ENCODE data around the gene HCN2. TPM values are rescaled to one million over a fixed set of nuclear protein-coding genes. Genes with fewer than 3 reads are reported as not detected.

The HCN2 gene
- total and polyA plus RNA-seq, 9 of the 15 experiments (the other 6 are each of a cell fraction or from before 2014, with no cell fraction given), result 0.29 to 4.2 (median 0.82) TPM; not detected in 2

DNA sequence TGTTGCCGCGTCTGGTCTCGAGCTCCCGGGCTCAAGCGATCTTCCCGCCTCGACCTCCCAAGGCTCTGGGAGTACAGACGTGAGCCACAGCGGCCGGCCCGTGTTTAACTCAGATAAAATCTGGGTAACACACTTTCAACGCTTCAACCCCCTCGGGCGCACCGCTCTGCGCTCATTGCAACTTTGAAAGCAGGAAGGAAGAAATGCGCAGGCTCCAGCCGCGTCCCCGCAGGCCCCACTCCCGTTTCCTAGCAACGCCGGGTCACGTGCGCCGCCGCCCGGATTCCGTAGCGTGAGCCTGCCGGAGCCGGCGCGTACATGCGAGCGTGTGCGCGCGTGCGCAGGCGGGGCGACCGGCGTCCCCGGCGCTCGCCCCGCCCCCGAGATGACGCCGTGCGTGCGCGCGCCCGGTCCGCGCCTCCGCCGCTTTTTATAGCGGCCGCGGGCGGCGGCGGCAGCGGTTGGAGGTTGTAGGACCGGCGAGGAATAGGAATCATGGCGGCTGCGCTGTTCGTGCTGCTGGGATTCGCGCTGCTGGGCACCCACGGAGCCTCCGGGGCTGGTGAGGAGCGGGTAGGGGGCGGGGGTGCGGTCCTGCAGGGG lies 17.4 kb upstream of the HCN2 start, which contains the start of gene BSG (continued):
- TF ChIP-seq, protein P1, sequence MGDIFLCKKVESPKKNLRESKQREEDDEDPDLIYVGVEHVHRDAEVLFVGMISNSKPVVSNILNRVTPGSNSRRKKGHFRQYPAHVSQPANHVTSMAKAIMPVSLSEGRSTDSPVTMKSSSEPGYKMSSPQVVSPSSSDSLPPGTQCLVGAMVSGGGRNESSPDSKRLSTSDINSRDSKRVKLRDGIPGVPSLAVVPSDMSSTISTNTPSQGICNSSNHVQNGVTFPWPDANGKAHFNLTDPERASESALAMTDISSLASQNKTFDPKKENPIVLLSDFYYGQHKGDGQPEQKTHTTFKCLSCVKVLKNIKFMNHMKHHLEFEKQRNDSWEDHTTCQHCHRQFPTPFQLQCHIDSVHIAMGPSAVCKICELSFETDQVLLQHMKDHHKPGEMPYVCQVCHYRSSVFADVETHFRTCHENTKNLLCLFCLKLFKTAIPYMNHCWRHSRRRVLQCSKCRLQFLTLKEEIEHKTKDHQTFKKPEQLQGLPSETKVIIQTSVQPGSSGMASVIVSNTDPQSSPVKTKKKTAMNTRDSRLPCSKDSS (IDR thresholded peaks at IDR 0.05; ENCODE audit: low read depth, partially characterized antibody), result no peak
- TF ChIP-seq HCFC1 (IDR thresholded peaks at IDR 0.05; ENCODE audit: low read depth, low read length), result peak; percentile 57; the same call in 1 of the 2 replicates
- TF ChIP-seq, protein P2, sequence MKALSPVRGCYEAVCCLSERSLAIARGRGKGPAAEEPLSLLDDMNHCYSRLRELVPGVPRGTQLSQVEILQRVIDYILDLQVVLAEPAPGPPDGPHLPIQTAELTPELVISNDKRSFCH (CRISPR knock-in tag; IDR thresholded peaks at IDR 0.05), result no peak
- TF ChIP-seq, protein P2 (tag; IDR thresholded peaks at IDR 0.05), result peak; percentile 69; the same call in 1 of the 2 replicates
- TF ChIP-seq, protein P3, sequence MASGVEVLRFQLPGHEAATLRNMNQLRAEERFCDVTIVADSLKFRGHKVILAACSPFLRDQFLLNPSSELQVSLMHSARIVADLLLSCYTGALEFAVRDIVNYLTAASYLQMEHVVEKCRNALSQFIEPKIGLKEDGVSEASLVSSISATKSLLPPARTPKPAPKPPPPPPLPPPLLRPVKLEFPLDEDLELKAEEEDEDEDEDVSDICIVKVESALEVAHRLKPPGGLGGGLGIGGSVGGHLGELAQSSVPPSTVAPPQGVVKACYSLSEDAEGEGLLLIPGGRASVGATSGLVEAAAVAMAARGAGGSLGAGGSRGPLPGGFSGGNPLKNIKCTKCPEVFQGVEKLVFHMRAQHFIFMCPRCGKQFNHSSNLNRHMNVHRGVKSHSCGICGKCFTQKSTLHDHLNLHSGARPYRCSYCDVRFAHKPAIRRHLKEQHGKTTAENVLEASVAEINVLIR (CRISPR knock-in tag; IDR thresholded peaks at IDR 0.05), result peak; percentile 62
- TF ChIP-seq, protein P4, sequence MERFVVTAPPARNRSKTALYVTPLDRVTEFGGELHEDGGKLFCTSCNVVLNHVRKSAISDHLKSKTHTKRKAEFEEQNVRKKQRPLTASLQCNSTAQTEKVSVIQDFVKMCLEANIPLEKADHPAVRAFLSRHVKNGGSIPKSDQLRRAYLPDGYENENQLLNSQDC (CRISPR knock-in tag; IDR thresholded peaks at IDR 0.05), result peak; percentile 90
- no peak for TF ChIP-seq NR2C2 (CRISPR knock-in tag; IDR thresholded peaks at IDR 0.05)
- TF ChIP-seq NR2C2 (tag; IDR thresholded peaks at IDR 0.05), result peak; percentile 32; the same call in 1 of the 2 replicates
- TF ChIP-seq NFYB (IDR thresholded peaks at IDR 0.05; ENCODE audit: extremely low read depth, insufficient read length), result no peak
- TF ChIP-seq, protein P5, sequence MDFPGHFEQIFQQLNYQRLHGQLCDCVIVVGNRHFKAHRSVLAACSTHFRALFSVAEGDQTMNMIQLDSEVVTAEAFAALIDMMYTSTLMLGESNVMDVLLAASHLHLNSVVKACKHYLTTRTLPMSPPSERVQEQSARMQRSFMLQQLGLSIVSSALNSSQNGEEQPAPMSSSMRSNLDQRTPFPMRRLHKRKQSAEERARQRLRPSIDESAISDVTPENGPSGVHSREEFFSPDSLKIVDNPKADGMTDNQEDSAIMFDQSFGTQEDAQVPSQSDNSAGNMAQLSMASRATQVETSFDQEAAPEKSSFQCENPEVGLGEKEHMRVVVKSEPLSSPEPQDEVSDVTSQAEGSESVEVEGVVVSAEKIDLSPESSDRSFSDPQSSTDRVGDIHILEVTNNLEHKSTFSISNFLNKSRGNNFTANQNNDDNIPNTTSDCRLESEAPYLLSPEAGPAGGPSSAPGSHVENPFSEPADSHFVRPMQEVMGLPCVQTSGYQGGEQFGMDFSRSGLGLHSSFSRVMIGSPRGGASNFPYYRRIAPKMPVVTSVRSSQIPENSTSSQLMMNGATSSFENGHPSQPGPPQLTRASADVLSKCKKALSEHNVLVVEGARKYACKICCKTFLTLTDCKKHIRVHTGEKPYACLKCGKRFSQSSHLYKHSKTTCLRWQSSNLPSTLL (IDR thresholded peaks at IDR 0.05), result no peak
- TF ChIP-seq SMARCE1 (IDR thresholded peaks at IDR 0.05), result 0 out of 2 replicates have a peak, but pooled peaks have one; percentile 13
- TF ChIP-seq FUS (optimal IDR thresholded peaks at IDR 0.05; ENCODE audit: low read depth, low read length), result peak; percentile 76
- no peak for TF ChIP-seq ZNF316 (IDR thresholded peaks at IDR 0.05)
- TF ChIP-seq, protein P6, sequence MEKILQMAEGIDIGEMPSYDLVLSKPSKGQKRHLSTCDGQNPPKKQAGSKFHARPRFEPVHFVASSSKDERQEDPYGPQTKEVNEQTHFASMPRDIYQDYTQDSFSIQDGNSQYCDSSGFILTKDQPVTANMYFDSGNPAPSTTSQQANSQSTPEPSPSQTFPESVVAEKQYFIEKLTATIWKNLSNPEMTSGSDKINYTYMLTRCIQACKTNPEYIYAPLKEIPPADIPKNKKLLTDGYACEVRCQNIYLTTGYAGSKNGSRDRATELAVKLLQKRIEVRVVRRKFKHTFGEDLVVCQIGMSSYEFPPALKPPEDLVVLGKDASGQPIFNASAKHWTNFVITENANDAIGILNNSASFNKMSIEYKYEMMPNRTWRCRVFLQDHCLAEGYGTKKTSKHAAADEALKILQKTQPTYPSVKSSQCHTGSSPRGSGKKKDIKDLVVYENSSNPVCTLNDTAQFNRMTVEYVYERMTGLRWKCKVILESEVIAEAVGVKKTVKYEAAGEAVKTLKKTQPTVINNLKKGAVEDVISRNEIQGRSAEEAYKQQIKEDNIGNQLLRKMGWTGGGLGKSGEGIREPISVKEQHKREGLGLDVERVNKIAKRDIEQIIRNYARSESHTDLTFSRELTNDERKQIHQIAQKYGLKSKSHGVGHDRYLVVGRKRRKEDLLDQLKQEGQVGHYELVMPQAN (IDR thresholded peaks at IDR 0.05; ENCODE audit: borderline replicate concordance), result no peak
- no peak for TF ChIP-seq NR4A1 (CRISPR knock-in tag; IDR thresholded peaks at IDR 0.05)
- peak; percentile 65; the same call in 1 of the 2 replicates for TF ChIP-seq NR4A1 (tag; IDR thresholded peaks at IDR 0.05)
- TF ChIP-seq SMARCA5 (IDR thresholded peaks at IDR 0.05), result no peak
- peak; percentile 55; the same call in 1 of the 2 replicates for TF ChIP-seq MYNN (IDR thresholded peaks at IDR 0.05)
- no peak for TF ChIP-seq MYNN (CRISPR knock-in tag; IDR thresholded peaks at IDR 0.05)
- peak; percentile 93; the same call in 1 of the 2 replicates for TF ChIP-seq ZNF197 (CRISPR knock-in tag; IDR thresholded peaks at IDR 0.05; ENCODE audit: low read depth)
- peak; percentile 98 for TF ChIP-seq POLR2G (IDR thresholded peaks at IDR 0.05; ENCODE audit: low read depth, low read length)
- no peak for TF ChIP-seq TEAD2 (tag; IDR thresholded peaks at IDR 0.05)
- no peak for TF ChIP-seq ZC3H4 (CRISPR knock-in tag; IDR thresholded peaks at IDR 0.05; ENCODE audit: borderline replicate concordance)
